Muscle of leg (tissue), 11 donors: ENCODE measurements around the gene SMAD6. TPM values are rescaled to one million over a fixed set of nuclear protein-coding genes. Genes with fewer than 3 reads are reported as not detected.

Source experiments
- DNase-seq: peaks from one replicate; pipeline ENCODE4 v3.0.0; 2013
- H3K27ac ChIP-seq: one replicate; pipeline ENCODE4 v1.5.1; 2013; ENCODE audit warnings: mild to moderate bottlenecking, low read length, control low read depth
- H3K27me3 ChIP-seq: one replicate; pipeline ENCODE4 v1.6.1; 2013; ENCODE audit warnings: low read length; ENCODE audit not compliant: control insufficient read depth, insufficient read depth
- H3K36me3 ChIP-seq: one replicate; pipeline ENCODE4 v1.6.1; 2013; ENCODE audit warnings: low read length; ENCODE audit not compliant: control insufficient read depth, insufficient read depth
- H3K4me1 ChIP-seq: one replicate; pipeline ENCODE4 v1.6.1; 2013; ENCODE audit warnings: low read length; ENCODE audit not compliant: control insufficient read depth, insufficient read depth
- H3K4me3 ChIP-seq: one replicate; pipeline ENCODE4 v1.5.1; 2013; ENCODE audit warnings: low read length, control low read depth
- H3K9me3 ChIP-seq: replicated peaks from 2 replicates; pipeline ENCODE4 v1.6.1; 2013; ENCODE audit warnings: low read depth, low read length; ENCODE audit not compliant: control insufficient read depth
- WGBS: methylation state at CpG from one replicate; pipeline ENCODE4 v1.1.5; 2013; ENCODE audit warnings: missing lambda C conversion rate; ENCODE audit not compliant: insufficient coverage; 5-methylcytosine and 5-hydroxymethylcytosine counted together
- polyA plus RNA-seq, 8 donors: library from polyadenylated mRNA; unstranded; fragments of 120-200 nt; gene quantifications; one replicate each; pipeline versions ENCODE4 v1.2.1 to v1.2.3, GENCODE V29; 2013; ENCODE audit warnings: inconsistent platforms in 1 of 8, low replicate concordance in 1 of 8; ENCODE audit not compliant: insufficient read length in 8 of 8, insufficient read depth in 1 of 8
- total RNA-seq: library from RNA; stranded (reverse); fragments of 120-200 nt; gene quantifications from one replicate; pipeline ENCODE4 v1.2.4, GENCODE V29; 2013

The SMAD6 gene
- total and polyA plus RNA-seq, 9 donors: 2.3 to 8.3 (median 5.4) TPM

GRCh38 chr15:66746231-66746605 is 44.2 kb downstream of the SMAD6 start:
- Histone ChIP-seq H3K36me3 (no peaks in the 10 kb centered on the region), H3K9me3 (no peaks in the 10 kb centered on the region), H3K27me3 (no peaks in the 10 kb centered on the region), H3K4me1 (peaks cover 33% of the 10 kb centered on the region), H3K27ac (no peak overlapping the region), H3K4me3 (no peak overlapping the region)
- 80% methylated on average over 1 of the region's 5 CpGs for WGBS
- no peak for DNase-seq

- Histone ChIP-seq H3K36me3 (no peaks in the 10 kb centered on the region), H3K27me3 (no peaks in the 10 kb centered on the region), H3K27ac (no peak overlapping the region), H3K4me1 (peaks cover 35% of the 10 kb centered on the region), H3K4me3 (no peak overlapping the region), H3K9me3 (no peaks in the 10 kb centered on the region)
- 70% methylated on average over 6 of the region's 8 CpGs for WGBS
- DNase-seq: no peak
Measured at GRCh38 chr15:66747223-66747622, 45.2 kb downstream of the SMAD6 start.

GRCh38 chr15:66747886-66748707 is 46.1 kb downstream of the SMAD6 start:
- 32% methylated on average over 5 of the region's 10 CpGs for WGBS
- H3K9me3 ChIP-seq: no peaks in the 10 kb centered on the region

GRCh38 chr15:66748708-66749035 is 46.6 kb downstream of the SMAD6 start:
- no peak overlapping the region for H3K27ac ChIP-seq
- H3K27me3 ChIP-seq: no peaks in the 10 kb centered on the region
- H3K4me3 ChIP-seq: no peak overlapping the region
- WGBS: no CpG with 5 or more reads among the region's 3 CpGs
- no peaks in the 10 kb centered on the region for H3K9me3 ChIP-seq
- H3K36me3 ChIP-seq: no peaks in the 10 kb centered on the region
- peak; percentile 49 for DNase-seq
- peaks cover 39% of the 10 kb centered on the region for H3K4me1 ChIP-seq

More at GRCh38 chr15:66747886-66748707, 46.1 kb downstream of the SMAD6 start:
- peaks cover 35% of the 10 kb centered on the region for H3K4me1 ChIP-seq
- H3K27me3 ChIP-seq: no peaks in the 10 kb centered on the region
- no peak overlapping the region for H3K4me3 ChIP-seq
- no peaks in the 10 kb centered on the region for H3K36me3 ChIP-seq
- DNase-seq: peak; percentile 68
- H3K27ac ChIP-seq: peak overlapping the region; percentile 2

- no peak overlapping the region for H3K27ac ChIP-seq
- WGBS: 66% methylated on average over 3 of the region's 8 CpGs
- no peak for DNase-seq
- H3K4me1 ChIP-seq: peaks cover 33% of the 10 kb centered on the region
- H3K9me3 ChIP-seq: peaks cover 4% of the 10 kb centered on the region
- H3K36me3 ChIP-seq: no peaks in the 10 kb centered on the region
- no peaks in the 10 kb centered on the region for H3K27me3 ChIP-seq
- H3K4me3 ChIP-seq: no peak overlapping the region
Measured at GRCh38 chr15:66749841-66750575, 48.0 kb downstream of the SMAD6 start.

GRCh38 chr15:66750609-66751008 is 48.6 kb downstream of the SMAD6 start:
- DNase-seq: no peak
- H3K9me3 ChIP-seq: peaks cover 10% of the 10 kb centered on the region
- 100% methylated on average over 1 of the region's 9 CpGs for WGBS
- H3K27me3 ChIP-seq: no peaks in the 10 kb centered on the region
- no peak overlapping the region for H3K4me3 ChIP-seq
- H3K36me3 ChIP-seq: no peaks in the 10 kb centered on the region
- peaks cover 32% of the 10 kb centered on the region for H3K4me1 ChIP-seq
- H3K27ac ChIP-seq: no peak overlapping the region

GRCh38 chr15:66751579-66751978 is 49.5 kb downstream of the SMAD6 start:
- Histone ChIP-seq H3K9me3 (peaks cover 11% of the 10 kb centered on the region), H3K4me1 (peaks cover 37% of the 10 kb centered on the region), H3K27ac (no peak overlapping the region), H3K36me3 (no peaks in the 10 kb centered on the region), H3K27me3 (no peaks in the 10 kb centered on the region), H3K4me3 (no peak overlapping the region)
- WGBS: 73% methylated on average over 3 of the region's 7 CpGs
- no peak for DNase-seq

GRCh38 chr15:66752078-66752477 is 50.0 kb downstream of the SMAD6 start:
- Histone ChIP-seq H3K27me3 (no peaks in the 10 kb centered on the region), H3K36me3 (no peaks in the 10 kb centered on the region), H3K4me3 (no peak overlapping the region), H3K4me1 (peaks cover 42% of the 10 kb centered on the region), H3K27ac (no peak overlapping the region), H3K9me3 (peaks cover 11% of the 10 kb centered on the region)
- 43% methylated on average over 1 of the region's 2 CpGs for WGBS
- DNase-seq: no peak

- no peaks in the 10 kb centered on the region for H3K36me3 ChIP-seq
- no peak overlapping the region for H3K27ac ChIP-seq
- peaks cover 41% of the 10 kb centered on the region for H3K4me1 ChIP-seq
- no peak overlapping the region for H3K4me3 ChIP-seq
- peaks cover 11% of the 10 kb centered on the region for H3K9me3 ChIP-seq
- 72% methylated on average over 4 of the region's 7 CpGs for WGBS
- no peak for DNase-seq
- no peaks in the 10 kb centered on the region for H3K27me3 ChIP-seq
Measured at GRCh38 chr15:66753687-66754377, 51.8 kb downstream of the SMAD6 start.

- Histone ChIP-seq H3K4me1 (peaks cover 38% of the 10 kb centered on the region), H3K27me3 (no peaks in the 10 kb centered on the region)
- WGBS: no CpG with 5 or more reads among the region's 1 CpG
Measured at GRCh38 chr15:66754789-66755188, 52.8 kb downstream of the SMAD6 start.

More at GRCh38 chr15:66754789-66755188, 52.8 kb downstream of the SMAD6 start:
- no peak overlapping the region for H3K4me3 ChIP-seq
- H3K9me3 ChIP-seq: peaks cover 11% of the 10 kb centered on the region
- H3K27ac ChIP-seq: no peak overlapping the region
- no peak for DNase-seq
- H3K36me3 ChIP-seq: no peaks in the 10 kb centered on the region
